ENCODE data around the gene MEGF9. TPM values are rescaled to one million over a fixed set of nuclear protein-coding genes. Genes with fewer than 3 reads are reported as not detected.

MEGF9 gene
- total RNA-seq, 1 donor from 2014 or later, result 2.6 TPM

DNA sequence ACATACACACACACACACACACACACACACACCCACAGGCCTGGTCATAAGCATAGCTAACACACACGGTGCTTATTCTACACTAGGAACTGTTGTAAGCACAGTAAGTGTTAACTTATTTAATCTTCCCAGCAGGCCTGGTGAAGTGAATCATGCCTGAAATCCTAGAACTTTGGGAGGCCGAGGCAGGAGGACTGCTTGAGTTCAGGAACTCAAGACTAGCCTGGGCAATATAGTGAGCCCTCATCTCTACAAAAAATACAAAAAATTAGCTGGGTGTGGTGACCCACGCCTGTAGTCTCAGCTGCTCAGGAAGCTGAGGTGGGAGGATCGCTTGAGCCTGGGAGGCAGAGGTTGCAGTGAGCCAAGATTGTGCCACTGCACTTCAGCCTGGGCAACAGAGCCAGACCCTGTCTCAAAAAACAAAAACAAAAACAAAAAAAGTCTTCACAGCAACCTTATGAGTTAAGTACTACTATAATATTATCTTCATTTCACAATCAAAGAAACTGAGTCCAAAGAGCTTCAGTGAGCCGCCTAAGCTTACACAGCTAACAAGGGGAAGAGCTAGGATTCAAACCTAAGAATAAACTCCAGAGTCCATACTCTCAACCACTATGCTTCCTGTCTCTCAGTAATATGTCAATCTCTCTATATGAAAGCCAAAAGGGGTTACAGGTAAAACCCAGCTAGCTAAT is 2.3 kb downstream of the MEGF9 start:
- Mint-ChIP-seq H3K4me1 (ENCODE audit: unreplicated experiment) (peaks cover 3% of the 10 kb centered on the region), H3K27me3 (ENCODE audit: unreplicated experiment) (peaks cover 3% of the 10 kb centered on the region), H3K27ac (ENCODE audit: unreplicated experiment) (no peak overlapping the region), H3K4me3 (ENCODE audit: unreplicated experiment) (no peak overlapping the region), H3K9me3 (ENCODE audit: unreplicated experiment) (no peaks in the 10 kb centered on the region), H3K36me3 (ENCODE audit: low read depth, unreplicated experiment) (no peaks in the 10 kb centered on the region)
- TF ChIP-seq, protein P1, sequence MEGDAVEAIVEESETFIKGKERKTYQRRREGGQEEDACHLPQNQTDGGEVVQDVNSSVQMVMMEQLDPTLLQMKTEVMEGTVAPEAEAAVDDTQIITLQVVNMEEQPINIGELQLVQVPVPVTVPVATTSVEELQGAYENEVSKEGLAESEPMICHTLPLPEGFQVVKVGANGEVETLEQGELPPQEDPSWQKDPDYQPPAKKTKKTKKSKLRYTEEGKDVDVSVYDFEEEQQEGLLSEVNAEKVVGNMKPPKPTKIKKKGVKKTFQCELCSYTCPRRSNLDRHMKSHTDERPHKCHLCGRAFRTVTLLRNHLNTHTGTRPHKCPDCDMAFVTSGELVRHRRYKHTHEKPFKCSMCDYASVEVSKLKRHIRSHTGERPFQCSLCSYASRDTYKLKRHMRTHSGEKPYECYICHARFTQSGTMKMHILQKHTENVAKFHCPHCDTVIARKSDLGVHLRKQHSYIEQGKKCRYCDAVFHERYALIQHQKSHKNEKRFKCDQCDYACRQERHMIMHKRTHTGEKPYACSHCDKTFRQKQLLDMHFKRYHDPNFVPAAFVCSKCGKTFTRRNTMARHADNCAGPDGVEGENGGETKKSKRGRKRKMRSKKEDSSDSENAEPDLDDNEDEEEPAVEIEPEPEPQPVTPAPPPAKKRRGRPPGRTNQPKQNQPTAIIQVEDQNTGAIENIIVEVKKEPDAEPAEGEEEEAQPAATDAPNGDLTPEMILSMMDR (IDR thresholded peaks at IDR 0.05; ENCODE audit: unreplicated experiment), result no peak
- no peak for DNase-seq (ENCODE audit: low spot score)

DNA sequence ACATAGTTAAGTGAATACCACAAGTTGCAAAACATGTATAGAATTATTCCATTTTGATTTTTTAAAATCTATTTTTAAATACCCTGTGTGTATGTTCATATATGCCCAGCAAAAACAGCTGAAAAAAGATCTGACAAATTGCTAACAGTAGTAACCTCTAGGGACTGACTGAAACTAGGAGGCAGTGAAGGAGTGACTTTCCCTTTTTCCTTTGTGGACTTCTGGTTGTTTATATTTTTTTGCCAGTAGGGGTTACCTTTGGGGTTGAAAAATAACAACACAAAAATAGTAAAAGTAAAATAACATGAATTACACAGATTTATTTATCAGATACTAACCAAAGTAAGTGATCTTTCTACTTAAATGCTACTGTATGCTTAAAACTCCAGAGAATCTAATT is 2.9 kb downstream of the MEGF9 start:
- peaks cover 3% of the 10 kb centered on the region for H3K4me1 Mint-ChIP-seq (ENCODE audit: unreplicated experiment)
- peaks cover 3% of the 10 kb centered on the region for H3K27me3 Mint-ChIP-seq (ENCODE audit: unreplicated experiment)
- no peak for DNase-seq (ENCODE audit: low spot score)
- H3K4me3 Mint-ChIP-seq (ENCODE audit: unreplicated experiment), result no peak overlapping the region
- TF ChIP-seq, protein P1 (IDR thresholded peaks at IDR 0.05; ENCODE audit: unreplicated experiment), result no peak
- no peaks in the 10 kb centered on the region for H3K9me3 Mint-ChIP-seq (ENCODE audit: unreplicated experiment)
- no peak overlapping the region for H3K27ac Mint-ChIP-seq (ENCODE audit: unreplicated experiment)
- H3K36me3 Mint-ChIP-seq (ENCODE audit: low read depth, unreplicated experiment), result no peaks in the 10 kb centered on the region

DNA sequence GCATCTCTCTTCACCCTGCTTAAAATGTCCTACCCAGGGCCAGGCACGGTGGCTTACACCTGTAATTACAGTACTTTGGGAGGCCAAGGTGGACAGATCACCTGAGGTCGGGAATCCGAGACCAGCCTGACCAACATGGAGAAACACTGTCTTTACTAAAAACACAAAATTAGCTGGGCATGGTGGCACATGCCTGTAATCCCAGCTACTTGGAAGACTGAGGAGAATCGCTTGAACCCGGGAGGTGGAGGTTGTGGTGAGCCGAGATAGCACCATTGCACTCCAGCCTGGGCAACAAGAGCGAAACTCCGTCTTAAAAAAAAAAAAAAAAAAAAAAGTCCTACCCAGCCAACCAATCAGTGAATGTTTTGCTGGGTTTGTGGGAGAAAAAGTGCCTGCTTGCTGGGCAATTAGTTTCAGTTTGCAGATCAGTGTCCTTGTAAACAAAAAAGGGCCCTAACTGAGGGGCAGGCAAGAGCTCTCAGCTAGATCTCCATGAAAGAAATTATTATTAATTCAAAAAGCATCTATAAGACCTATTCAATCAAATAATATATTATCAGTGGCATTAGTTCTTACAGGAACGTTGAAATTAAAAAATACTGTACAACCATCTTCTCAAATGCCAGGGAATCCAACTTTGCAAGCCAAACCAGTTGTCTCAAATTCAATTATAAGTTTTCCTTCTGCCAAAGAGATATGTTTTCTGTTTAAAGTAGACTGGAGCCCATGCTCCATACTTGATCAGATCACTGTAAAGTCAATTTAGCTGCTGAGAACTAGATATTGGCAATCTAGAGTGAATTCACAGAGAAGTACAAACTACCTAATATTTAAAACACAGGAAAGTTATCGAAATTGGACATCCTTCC is 3.9 kb downstream of the MEGF9 start:
- Mint-ChIP-seq H3K4me3 (ENCODE audit: unreplicated experiment) (no peak overlapping the region), H3K27me3 (ENCODE audit: unreplicated experiment) (no peaks in the 10 kb centered on the region), H3K4me1 (ENCODE audit: unreplicated experiment) (peaks cover 3% of the 10 kb centered on the region), H3K9me3 (ENCODE audit: unreplicated experiment) (no peaks in the 10 kb centered on the region), H3K36me3 (ENCODE audit: low read depth, unreplicated experiment) (no peaks in the 10 kb centered on the region), H3K27ac (ENCODE audit: unreplicated experiment) (no peak overlapping the region)
- no peak for DNase-seq (ENCODE audit: low spot score)
- TF ChIP-seq, protein P1 (IDR thresholded peaks at IDR 0.05; ENCODE audit: unreplicated experiment), result no peak

DNA sequence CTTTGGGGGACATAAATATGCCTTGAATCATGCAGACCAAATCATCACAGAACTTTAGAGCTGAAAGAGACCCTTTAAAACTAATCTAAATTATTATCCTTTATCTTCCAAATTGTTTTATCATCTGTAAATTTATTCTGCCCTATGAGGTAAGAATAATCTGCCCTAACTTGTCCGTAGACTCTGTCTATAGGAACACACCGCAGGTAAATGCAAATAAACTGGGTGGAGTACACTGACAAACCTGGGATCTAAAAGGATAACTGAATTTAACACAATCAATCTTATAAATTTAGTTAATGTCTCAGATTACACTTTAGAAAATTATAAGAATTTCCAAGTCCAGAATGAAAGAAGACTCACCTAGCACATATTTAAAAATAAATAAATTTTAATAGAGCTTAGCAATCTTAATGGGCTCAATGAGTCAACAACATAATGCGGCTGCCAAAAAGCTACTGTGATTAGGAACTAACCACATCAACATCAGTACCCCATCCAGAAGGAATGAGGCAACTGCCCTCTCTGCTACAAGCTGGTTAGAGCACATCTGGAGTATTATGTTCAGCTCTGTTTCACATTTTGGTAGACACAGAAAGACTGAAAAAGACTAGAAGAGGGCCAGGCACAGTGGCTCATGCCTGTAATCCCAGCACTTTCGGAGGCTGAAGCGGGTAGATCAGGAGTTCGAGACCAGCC is 5.6 kb downstream of the MEGF9 start:
- TF ChIP-seq, protein P1 (IDR thresholded peaks at IDR 0.05; ENCODE audit: unreplicated experiment), result no peak
- H3K9me3 Mint-ChIP-seq (ENCODE audit: unreplicated experiment), result no peaks in the 10 kb centered on the region
- no peak overlapping the region for H3K4me3 Mint-ChIP-seq (ENCODE audit: unreplicated experiment)
- H3K36me3 Mint-ChIP-seq (ENCODE audit: low read depth, unreplicated experiment), result no peaks in the 10 kb centered on the region
- H3K4me1 Mint-ChIP-seq (ENCODE audit: unreplicated experiment), result peaks cover 3% of the 10 kb centered on the region
- H3K27me3 Mint-ChIP-seq (ENCODE audit: unreplicated experiment), result no peaks in the 10 kb centered on the region
- DNase-seq (ENCODE audit: low spot score), result no peak
- no peak overlapping the region for H3K27ac Mint-ChIP-seq (ENCODE audit: unreplicated experiment)
